Vein endothelial cell (primary cell): ENCODE measurements around the gene TEX13C. TPM values are rescaled to one million over a fixed set of nuclear protein-coding genes. Genes with fewer than 3 reads are reported as not detected.

ENCODE experiments used
- total RNA-seq: library from RNA; depleted of rRNA; stranded (reverse); fragments of >200 nt; gene quantifications from 2 replicates; pipeline ENCODE4 v1.2.3, GENCODE V29; 2012

The TEX13C gene
- total RNA-seq, result not detected in 2 replicates

DNA sequence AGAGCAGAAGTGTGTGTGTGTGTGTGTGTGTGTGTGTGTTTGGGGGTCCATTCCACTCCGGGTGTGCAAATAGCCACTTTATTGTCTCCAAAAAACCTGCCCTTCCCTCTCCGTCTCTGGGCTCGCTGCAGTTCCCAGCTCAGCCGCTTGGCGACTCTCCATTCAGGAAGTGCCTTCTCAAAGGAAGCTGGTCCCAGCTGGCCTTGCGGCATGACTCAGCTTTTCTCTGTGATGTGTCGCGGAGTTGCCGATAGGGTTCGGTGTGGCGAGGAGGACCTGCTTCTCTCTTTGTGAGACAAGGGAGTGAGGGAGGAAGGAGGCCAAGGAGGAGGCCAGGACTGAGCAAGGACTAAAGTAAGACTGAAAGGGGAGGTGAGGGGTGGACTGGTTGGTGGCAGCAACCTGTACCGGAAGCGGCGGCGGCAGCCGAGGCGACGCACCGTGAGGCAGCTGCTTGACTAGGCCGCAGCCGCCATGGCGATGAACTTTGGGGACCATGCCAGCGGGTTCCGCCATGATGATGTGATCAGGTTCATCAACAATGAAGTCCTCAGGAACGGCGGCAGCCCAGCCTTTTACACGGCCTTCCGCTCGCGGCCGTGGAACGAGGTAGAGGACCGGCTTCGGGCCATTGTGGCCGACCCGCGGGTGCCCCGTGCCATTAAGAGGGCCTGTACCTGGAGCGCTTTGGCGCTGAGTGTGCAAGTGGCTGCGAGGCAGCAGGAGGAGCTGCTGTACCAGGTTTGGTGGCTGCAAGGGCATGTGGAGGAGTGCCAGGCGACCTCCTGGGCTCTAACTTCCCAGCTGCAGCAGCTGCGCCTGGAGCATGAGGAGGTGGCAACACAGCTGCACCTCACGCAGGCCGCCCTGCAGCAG lies at the start of gene TEX13C:
TSS of gene TEX13C (plus strand) at position 226 of the 876 bp plus-strand sequence. CDS start at position 475, 249 bp downstream.

